SW 1271 (cell line): ENCODE results near the gene SBF2.
A peak's percentile ranks its signal among the peaks of the same experiment; 100 is the strongest.

Experiments
- DNase-seq, 2 experiments: peaks; one replicate each; lab custom pipeline; 2025; lab: John Stamatoyannopoulos, UW

SBF2 gene

GRCh38 chr11:10302359-10302743, 8.3 kb upstream of the SBF2 start:
- DNase-seq, result no peak

GRCh38 chr11:10301656-10302358, 7.8 kb upstream of the SBF2 start:
- DNase-seq, result peak in 1 of 2 experiments; percentile 38

GRCh38 chr11:10298342-10298741, 4.3 kb upstream of the SBF2 start:
- peak in 1 of 2 experiments; percentile 29 for DNase-seq

- peak in 1 of 2 experiments; percentile 44 for DNase-seq
Observed at GRCh38 chr11:10295064-10295901, 1.3 kb upstream of the SBF2 start.

- peak; percentile 42 to 58 for DNase-seq
Observed at GRCh38 chr11:10294290-10294953, 403 bp upstream of the SBF2 start.

GRCh38 chr11:10291801-10292638, 2.0 kb downstream of the SBF2 start:
- no peak for DNase-seq

- DNase-seq, result no peak
Observed at GRCh38 chr11:10289765-10290380, 4.1 kb downstream of the SBF2 start.

- DNase-seq, result no peak
Observed at GRCh38 chr11:10288881-10289764, 4.9 kb downstream of the SBF2 start.

- DNase-seq, result no peak
Observed at GRCh38 chr11:10287766-10288715, 6.0 kb downstream of the SBF2 start.

- DNase-seq, result no peak
Observed at GRCh38 chr11:10287140-10287539, 6.9 kb downstream of the SBF2 start.

GRCh38 chr11:10285148-10285802, 8.7 kb downstream of the SBF2 start:
- DNase-seq, result no peak

- DNase-seq, result no peak
Observed at GRCh38 chr11:10283991-10284390, 10.0 kb downstream of the SBF2 start.

GRCh38 chr11:10282117-10282516, 11.9 kb downstream of the SBF2 start:
- no peak for DNase-seq

- no peak for DNase-seq
Observed at GRCh38 chr11:10275714-10276113, 18.3 kb downstream of the SBF2 start.

- no peak for DNase-seq
Observed at GRCh38 chr11:10274726-10275125, 19.3 kb downstream of the SBF2 start.

- DNase-seq, result no peak
Observed at GRCh38 chr11:10273738-10274137, 20.3 kb downstream of the SBF2 start.

- no peak for DNase-seq
Observed at GRCh38 chr11:10272132-10272531, 21.9 kb downstream of the SBF2 start.

GRCh38 chr11:10268746-10269488, 25.1 kb downstream of the SBF2 start:
- DNase-seq, result no peak
